Left colon (tissue), 2 donors: Measurements from ENCODE around the gene ZC3H13. TPM values are rescaled to one million over a fixed set of nuclear protein-coding genes. Genes with fewer than 3 reads are reported as not detected.
"Not testable (repeated sequence)": the region's sequence is repeated elsewhere in the genome, so short reads cannot be mapped to it uniquely, and the experiment has no call there.

Experiments used
- ATAC-seq: fragments of 200-7000 bp; cut with Tn5 transposase; one replicate; pipeline ENCODE4 v1.9.1; 2020; ENCODE audit warnings: mild to moderate bottlenecking, moderate library complexity
- DNase-seq, 2 donors: peaks; one replicate each; pipeline ENCODE4 v3.0.0-alpha.2; 2020
- intact Hi-C, 2 donors: fragments of 100-400 bp; cut with DNase I in 1 of 2; cut with micrococcal nuclease in 1 of 2; formaldehyde crosslinking; loops; one replicate each; pipeline versions ENCODE4 v1.11.2 to v1.14.0; 2022; cut with DNase I, micrococcal nuclease
- total RNA-seq, 2 donors: library from RNA; stranded (reverse); fragmentation: NEBNext Ultra II Directional; extraction: Animal tissue kit (Norgen Biotek cat#: 25700); gene quantifications; one replicate each; pipeline ENCODE4 v1.2.1, GENCODE V29; 2021
- donor health status: DM: no; HTN: no; CAD: no.
- donor health status: DM: yes; HTN: yes; CAD: no.

ZC3H13 gene
- total RNA-seq, 2 donors from 2014 or later = 26.1 to 27.8 TPM

DNA sequence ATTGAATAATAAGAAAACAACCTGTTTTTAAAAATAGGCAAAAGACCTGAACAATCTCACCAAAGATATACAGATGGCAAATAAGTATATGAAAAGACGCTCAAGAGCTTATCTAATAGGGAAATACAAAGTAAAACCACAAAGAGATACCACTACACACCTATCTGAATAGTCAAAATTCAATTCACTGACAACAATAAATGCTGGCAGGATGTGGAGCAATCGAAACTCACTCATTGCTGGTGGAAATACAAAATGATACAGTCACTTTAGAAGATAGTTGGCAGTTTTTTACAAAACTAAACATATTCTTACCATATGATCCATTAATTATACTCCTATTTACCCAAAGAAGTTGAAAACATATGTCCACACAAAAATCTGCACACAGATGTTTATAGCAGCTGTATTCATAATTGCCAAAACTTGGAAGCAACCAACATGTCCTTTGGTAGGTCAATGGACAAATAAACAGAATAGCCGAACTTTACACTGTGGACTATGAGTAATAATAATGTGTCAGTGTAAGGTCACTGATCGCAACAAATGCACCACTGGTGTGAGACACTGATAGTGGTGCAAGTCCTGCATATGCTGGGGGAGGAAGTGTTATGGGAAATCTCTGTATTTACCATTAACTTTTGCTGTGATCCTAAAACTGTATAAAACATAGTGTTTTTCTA is 20.8 kb downstream of the ZC3H13 start:
- DNase-seq = no peak
- ATAC-seq = no peak
- intact Hi-C loops = no loop called here

DNA sequence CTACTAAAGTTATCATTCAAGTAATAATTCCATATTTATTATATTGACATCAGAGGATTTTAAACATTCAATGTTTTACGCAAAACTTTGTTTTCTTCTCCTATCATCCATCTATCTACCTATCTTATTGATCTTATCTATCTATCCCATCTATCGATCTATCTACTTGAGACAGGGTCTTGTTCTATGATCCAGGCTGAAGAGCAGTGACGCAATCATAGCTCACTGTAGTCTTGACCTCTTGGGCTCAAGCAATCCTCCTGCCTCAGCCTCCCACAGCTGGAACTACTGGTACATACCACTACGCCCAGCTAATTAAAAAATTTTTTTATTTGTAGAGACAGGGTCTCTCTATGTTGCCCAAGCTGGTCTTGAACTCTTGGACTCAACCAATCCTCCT is 27.4 kb downstream of the ZC3H13 start:
- no peak for DNase-seq
- ATAC-seq = no peak
- intact Hi-C loops = no loop called here

DNA sequence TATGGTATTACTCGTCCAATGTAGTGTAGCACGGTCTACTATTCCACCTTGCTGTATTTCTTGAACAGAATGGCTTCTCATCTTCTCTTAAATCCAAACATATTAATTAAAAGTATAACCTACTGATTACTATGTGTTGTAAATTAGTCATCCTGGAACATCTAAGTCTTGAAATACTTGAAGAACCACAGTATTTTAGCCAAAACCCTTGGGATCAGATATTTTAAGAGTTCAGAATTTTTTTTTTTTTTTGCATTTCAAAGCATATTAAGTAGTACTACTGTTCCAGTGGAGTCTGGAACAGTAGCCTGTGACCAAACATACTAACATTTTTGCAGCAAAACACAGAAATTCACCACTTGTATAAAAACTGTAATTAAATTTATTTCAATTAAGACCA is 30.1 kb downstream of the ZC3H13 start:
- ATAC-seq (no peak), DNase-seq (no peak)
- intact Hi-C loops = no loop called here

DNA sequence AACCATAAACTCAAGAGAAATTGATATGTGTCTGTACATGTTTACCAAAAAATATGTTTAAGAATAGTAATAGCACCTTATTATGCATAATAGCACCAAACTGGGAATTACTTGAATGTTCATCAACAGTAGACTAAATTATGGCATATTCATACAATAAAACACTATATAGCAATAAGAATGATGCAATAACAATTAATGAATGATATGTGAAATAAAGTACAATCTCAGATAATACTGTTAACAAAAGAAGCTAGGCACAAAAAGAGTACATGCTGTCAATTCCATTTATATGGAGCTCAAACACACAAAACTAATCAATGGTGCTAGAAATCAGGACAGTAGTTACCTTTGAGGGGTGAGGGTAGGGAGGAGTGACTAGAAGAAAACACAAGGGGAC is 36.3 kb downstream of the ZC3H13 start:
- intact Hi-C loops = no loop called here
- ATAC-seq (no peak), DNase-seq (no peak)

DNA sequence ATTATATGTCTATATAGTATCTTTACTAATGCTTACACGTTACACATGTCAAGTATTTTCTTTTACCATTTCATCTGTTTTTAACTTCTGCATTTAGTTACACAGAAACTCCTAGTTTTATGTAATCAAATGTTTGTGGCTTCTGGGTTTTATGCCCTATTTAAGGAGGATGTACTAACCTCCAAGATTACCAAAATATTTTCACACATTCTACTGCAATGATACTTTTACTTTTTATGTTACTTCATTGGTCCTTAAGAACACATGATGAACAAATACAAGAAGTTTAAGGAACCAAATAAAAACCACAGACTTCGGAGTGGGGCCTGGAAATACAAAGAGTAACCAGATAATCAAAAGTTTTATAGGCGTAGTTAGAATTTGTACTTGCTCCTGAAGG is 37.2 kb downstream of the ZC3H13 start:
- DNase-seq = no peak
- intact Hi-C loops = no loop called here
- ATAC-seq = no peak

DNA sequence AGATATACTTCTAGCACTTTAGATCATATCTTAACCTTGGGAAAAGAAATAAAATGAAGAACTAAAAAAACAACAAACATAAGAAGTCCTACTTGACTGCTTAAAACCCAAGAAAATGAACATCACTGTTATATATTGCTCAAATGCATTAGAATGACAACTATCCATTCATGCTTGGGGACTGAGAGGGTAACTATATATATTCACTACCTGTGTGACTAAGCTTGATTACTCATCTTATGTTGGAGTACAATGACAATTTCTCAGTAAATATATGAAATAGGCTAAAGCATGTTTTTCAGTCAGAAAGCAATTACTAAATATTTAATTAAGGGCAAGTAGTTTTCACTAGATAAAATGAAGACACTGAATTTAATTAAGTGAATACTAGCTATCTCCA is 40.1 kb downstream of the ZC3H13 start:
- intact Hi-C loops = no loop called here
- ATAC-seq = no peak

DNA sequence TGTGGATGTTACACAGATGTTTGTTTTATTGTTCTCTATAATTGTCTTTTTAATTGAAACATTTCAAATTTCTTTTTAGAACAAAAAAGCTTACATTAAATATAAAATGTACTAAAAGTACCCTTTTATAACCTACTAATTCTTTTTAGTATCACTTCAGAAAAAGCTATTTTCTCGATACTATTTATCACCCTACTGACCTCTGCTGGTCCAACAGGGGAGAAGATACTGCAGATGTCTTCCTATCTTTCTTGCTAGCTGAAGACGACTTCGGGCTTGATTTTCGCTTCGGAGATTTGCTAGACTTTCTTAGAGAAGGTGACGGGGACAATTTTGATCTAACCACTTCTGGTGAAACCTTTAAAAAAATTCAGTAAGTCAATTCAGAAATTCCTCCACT is 42.4 kb downstream of the ZC3H13 start:
- intact Hi-C loops = no loop called here
- ATAC-seq (no peak), DNase-seq (no peak)

More for the DNA sequence above, 40.1 kb downstream of the ZC3H13 start:
- no peak for DNase-seq

DNA sequence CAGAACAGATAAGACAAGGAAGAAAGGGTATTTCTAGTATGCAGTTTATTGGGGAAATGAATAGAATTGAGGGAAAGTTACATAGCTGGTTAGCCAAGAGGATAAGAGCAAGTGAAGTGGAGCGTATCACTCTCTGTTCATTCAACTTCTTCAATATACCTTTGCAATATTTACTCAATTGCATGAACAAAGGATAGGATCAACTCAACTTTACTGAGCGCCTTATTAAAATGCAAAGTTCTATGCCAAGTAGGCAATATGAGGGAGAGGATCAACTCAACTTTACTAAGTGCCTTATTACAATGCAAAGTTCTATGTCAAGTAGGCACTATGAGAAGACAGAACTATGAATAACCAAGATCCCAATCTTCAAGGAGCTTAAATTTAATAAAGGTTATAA is 43.9 kb downstream of the ZC3H13 start:
- DNase-seq (no peak), ATAC-seq (no peak)
- intact Hi-C loops = no loop called here

DNA sequence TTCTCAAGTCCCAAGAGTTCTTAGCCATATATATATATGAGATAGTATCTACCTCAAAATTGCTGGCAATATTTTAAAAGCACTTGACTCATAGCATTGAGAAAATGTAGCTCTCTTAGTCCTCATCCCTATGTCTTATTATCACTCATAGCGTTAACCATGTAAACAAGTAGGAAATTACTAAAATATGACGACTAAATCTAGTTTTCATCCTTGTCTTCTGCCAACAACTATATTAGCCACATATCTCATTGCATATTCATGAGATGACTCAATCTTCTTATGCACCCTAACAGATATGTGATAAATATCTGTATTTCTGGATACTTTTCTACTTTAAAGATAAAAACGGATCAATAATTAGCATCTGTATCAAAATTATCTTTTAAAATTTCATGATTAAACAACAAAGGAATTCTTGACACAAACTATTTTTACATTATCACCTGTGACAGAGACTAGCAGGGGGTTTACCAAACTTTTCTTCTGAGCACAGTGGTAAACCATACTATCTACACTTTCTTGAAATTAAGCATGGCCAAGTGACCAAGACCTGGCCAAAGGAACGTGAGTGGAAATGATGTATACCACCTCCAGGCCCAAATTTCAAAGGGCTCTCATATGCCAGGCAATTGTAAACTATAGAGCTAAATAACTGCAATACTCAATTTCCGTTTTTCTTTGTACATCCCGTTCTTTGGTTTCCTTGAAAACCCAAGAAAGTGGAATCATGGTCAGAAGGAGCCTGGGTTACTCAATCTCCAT is 45.7 kb downstream of the ZC3H13 start:
- ATAC-seq (no peak), DNase-seq (no peak)
- intact Hi-C loops = no loop called here

DNA sequence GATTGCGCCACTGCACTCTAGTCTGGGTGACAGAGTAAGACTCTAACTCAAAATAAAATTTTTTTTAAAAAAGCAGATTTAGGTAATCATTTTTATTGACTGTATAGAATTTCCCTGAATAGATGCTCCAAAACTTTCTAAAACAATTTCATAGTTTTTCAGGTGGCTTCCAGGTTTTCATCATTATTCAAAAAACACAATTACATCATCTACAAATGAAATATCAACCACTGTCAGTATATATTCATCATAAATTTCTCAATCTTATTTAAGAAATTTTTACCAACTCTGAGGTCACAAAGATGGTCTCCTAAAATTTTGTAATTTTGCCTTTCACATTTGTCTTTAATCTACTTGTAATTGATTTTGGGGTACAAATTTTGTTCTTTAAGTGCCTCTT is 48.1 kb downstream of the ZC3H13 start:
- no peak for ATAC-seq
- intact Hi-C loops = no loop called here
- DNase-seq = no peak

DNA sequence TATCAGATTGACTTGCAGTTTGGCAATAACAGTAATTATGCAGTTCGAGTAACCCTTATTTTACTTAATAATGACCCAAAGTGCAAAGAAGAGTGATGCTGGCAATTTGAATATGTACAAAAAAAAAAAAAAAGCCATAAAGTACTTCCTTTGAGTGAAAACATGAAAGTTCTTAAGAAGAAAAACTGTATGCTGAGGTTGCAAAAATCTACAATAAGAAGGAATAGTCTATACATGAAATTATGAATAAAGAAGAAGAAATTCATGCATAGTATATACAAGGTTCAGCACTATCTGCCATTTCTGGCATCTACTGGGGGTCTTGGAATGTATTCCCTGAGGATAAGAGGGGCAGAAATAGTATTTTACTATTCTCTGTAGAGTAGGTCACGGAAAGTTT is 55.9 kb downstream of the ZC3H13 start:
- intact Hi-C loops = no loop called here
- DNase-seq = no peak

DNA sequence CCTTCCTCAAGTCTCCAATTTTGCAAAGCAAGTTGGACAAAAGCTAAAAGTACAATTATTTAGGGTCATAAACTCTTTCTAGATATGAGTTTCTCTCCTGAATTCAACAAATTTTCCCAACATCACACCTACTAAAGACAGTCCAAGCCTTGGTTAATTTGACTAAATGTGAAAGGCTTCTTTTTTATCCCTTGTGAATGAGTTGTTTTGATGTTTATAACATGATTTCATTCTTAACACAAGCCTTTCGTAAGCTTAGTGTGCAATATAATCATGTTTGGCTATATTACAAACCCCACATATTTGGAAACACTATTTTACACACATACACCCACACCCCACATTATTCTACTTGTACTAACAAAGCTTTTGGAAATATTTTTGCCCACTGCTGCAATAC is 57.3 kb downstream of the ZC3H13 start:
- ATAC-seq = no peak
- DNase-seq = no peak
- intact Hi-C loops = no loop called here

More for the DNA sequence above, 55.9 kb downstream of the ZC3H13 start:
- no peak for ATAC-seq

DNA sequence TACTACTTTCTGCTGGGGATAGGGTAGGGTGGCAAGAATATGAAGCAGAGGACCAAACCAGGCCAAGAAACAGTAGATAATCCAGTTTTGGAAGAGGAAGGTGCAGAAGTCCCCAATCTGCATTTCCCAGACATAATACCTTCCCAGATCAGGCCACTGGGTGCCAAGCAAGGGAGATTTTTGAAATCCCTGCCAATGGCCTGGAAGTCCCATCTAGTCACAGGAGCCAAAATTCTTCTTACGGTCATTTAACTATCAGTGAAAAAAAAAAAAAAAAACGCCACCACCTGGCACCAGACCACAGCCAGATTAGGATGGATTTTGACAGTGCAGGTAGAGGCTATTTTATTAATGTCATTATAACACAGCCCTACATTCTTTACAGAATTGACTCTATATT is 57.8 kb downstream of the ZC3H13 start:
- DNase-seq (no peak), ATAC-seq (no peak)
- intact Hi-C loops = no loop called here

DNA sequence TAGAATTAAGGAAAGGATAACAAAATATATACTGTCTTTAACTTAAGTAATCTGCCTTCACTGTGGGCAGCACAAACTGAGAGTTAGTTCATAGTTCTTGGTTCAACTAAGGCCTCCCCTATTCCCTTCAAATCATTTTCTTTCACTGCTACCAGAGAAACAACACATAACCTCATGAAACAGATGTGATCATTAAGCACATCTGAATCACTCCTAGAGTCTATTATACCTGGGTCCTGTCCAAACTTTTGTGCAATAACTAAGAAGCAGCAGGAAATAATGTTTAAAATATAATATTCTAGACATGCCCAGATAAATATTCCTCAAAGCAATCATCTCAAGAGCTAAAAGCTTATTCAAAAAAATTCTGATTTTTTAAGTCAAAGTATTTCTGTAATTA is 62.9 kb downstream of the ZC3H13 start:
- intact Hi-C loops = no loop called here
- ATAC-seq (no peak), DNase-seq (no peak)

DNA sequence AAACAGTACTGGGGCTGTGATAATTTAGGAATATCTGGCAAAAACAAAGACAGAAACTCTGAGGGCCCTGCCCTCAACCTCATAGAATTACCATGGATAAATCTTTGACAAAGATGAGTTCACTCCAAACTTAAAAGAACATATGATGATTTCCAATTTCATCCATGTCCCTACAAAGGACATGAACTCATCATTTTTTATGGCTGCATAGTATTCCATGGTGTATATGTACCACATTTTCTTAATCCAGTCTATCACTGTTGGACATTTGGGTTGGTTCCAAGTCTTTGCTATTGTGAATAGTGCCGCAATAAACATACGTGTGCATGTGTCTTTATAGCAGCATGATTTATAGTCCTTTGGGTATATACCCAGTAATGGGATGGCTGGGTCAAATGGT is 71.4 kb downstream of the ZC3H13 start:
- intact Hi-C loops, ATAC-seq, DNase-seq: not testable (repeated sequence)

DNA sequence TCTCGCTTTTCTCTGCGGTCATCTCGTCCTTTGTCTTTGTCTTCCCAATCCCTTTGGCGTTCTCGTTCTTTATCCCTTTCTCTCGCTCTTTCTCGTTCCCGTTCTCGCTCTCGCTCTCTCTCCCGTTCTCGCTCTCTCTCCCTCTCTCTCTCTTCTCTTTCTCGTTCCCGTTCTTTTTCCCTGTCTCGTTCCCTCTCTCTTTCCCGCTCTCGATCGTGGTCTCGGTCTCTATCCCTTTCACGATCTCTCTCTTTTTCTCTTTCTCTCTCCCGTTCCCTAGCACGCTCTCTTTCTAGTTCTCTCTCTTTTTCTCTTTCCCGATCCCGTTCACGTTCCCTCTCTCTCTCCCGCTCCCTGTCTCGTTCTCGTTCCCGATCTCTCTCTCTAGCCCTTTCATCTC is 77.2 kb downstream of the ZC3H13 start:
- ATAC-seq (no peak), DNase-seq (no peak)
- intact Hi-C loops = no loop called here

DNA sequence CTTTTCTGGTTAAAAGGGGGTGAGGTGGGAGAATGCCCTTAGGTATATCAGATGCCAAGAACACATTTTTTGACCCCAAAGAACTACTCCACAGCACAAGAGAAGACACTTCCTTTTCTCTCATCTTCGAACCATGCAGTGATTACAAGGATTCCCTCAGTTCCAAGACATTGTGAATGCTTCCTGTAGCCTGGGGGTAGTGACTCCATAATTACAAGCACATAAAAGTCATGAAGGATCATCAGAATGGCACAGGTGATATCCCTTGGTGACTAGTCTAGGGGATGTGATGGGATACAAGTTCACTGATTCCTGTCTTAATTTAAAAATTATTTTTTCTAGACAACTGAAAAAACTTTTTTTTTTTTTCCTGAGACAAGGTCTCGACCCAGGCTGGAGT is 78.0 kb downstream of the ZC3H13 start:
- DNase-seq (no peak), ATAC-seq (no peak)
- intact Hi-C loops = no loop called here

DNA sequence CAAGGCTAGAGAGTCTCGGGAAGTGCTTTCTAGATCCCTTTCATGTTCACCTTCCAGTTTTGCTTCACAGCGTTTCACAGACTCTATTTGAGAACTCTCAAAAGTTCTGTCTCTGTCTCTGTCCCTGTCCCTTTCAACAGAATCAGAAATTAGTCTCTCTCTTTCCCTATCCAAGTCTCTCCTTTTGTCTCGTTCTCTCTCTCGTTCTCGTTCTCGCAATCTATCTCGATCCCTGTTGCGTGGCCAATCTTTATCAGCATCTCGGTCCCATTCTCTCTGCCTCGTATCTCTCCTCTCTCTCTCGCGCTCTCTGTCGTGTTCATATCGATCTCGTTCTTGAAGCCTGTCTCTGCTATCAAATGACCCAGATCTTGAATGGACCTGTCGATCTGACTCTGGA is 85.0 kb downstream of the ZC3H13 start:
- ATAC-seq (no peak), DNase-seq (no peak)
- intact Hi-C loops = no loop called here

DNA sequence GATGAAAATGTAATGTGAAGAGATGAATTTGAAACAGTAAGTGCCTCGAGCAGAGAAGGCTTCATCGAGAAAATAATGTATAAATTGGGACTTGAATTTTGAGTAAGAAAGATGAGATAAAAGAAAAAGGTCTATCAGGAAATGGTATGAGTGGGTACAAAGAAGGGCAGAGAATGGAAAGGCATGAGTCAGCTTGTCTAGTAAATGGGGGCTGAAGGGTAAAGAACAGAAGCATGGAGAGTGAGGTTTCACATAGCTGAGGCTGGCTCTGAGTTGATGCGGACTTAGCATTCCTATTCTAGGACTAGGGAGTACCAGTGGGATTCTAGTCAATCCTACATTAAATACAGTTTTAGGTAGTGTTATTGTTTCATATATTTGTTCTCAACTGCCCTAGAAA is 85.8 kb downstream of the ZC3H13 start:
- DNase-seq = no peak
- intact Hi-C loops = no loop called here
- no peak for ATAC-seq

DNA sequence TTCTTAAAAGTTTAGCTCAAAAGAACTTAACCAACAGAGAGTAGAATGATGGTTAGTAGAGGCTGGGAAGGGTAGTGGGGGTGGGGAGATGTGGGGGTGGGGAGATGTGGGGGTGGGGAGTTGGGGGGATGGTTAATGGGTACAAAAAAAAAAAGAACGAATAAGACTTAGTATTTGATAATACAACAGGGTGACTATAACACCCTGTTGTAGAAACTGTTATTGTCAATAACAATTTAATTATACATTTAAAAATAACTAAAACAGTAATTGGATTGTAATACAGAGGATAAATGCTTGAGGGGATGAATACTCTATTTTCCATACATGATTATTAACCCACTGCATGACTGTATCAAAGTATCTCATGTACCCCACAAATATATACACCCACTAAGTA is 91.1 kb downstream of the ZC3H13 start:
- ATAC-seq = no peak

More for the DNA sequence above, 91.1 kb downstream of the ZC3H13 start:
- no peak for DNase-seq
- intact Hi-C loops = no loop called here
